Left hindlimb (tissue), 1 donor: ENCODE results near the gene NKAIN1.
"Not testable (repeated sequence)": the region's sequence is repeated elsewhere in the genome, so short reads cannot be mapped to it uniquely, and the experiment has no call there.

Experiments used
- DNase-seq: peaks from one replicate; pipeline ENCODE4 v3.0.0-alpha.2; 2018

Gene NKAIN1

GRCh38 chr1:31239653-31240241 is at the start of gene NKAIN1:
TSS of gene NKAIN1 (minus strand) at chr1:31239887. CDS start at chr1:31239547, 340 bp downstream.
- DNase-seq = peak; percentile 54

GRCh38 chr1:31289021-31289420 is 49.3 kb upstream of the NKAIN1 start:
- DNase-seq = no peak

GRCh38 chr1:31287791-31288190 is 48.1 kb upstream of the NKAIN1 start:
- DNase-seq = not testable (repeated sequence)

GRCh38 chr1:31282426-31282825 is 42.7 kb upstream of the NKAIN1 start:
- not testable (repeated sequence) for DNase-seq

- no peak for DNase-seq
Measured at GRCh38 chr1:31273619-31274018, 33.9 kb upstream of the NKAIN1 start.

- no peak for DNase-seq
Measured at GRCh38 chr1:31272369-31272768, 32.7 kb upstream of the NKAIN1 start.

- no peak for DNase-seq
Measured at GRCh38 chr1:31266547-31266946, 26.9 kb upstream of the NKAIN1 start.

- DNase-seq = no peak
Measured at GRCh38 chr1:31264790-31265386, 25.2 kb upstream of the NKAIN1 start.

GRCh38 chr1:31263408-31263807 is 23.7 kb upstream of the NKAIN1 start:
- DNase-seq = no peak

GRCh38 chr1:31262393-31262792 is 22.7 kb upstream of the NKAIN1 start:
- not testable (repeated sequence) for DNase-seq

- no peak for DNase-seq
Measured at GRCh38 chr1:31261916-31262315, 22.2 kb upstream of the NKAIN1 start.

- no peak for DNase-seq
Measured at GRCh38 chr1:31259746-31260145, 20.1 kb upstream of the NKAIN1 start.

- DNase-seq = no peak
Measured at GRCh38 chr1:31258581-31258980, 18.9 kb upstream of the NKAIN1 start.

- no peak for DNase-seq
Measured at GRCh38 chr1:31257213-31257612, 17.5 kb upstream of the NKAIN1 start.

- DNase-seq = no peak
Measured at GRCh38 chr1:31249854-31250253, 10.2 kb upstream of the NKAIN1 start.

GRCh38 chr1:31248276-31248675 is 8.6 kb upstream of the NKAIN1 start:
- no peak for DNase-seq

GRCh38 chr1:31244326-31244725 is 4.6 kb upstream of the NKAIN1 start:
- DNase-seq = no peak

GRCh38 chr1:31243501-31244286 is 4.0 kb upstream of the NKAIN1 start:
- DNase-seq = no peak

GRCh38 chr1:31241321-31241720 is 1.6 kb upstream of the NKAIN1 start:
- DNase-seq = no peak

- DNase-seq = no peak
Measured at GRCh38 chr1:31238986-31239613, 587 bp downstream of the NKAIN1 start.

- no peak for DNase-seq
Measured at GRCh38 chr1:31238612-31238985, 1.1 kb downstream of the NKAIN1 start.

GRCh38 chr1:31234870-31235269 is 4.8 kb downstream of the NKAIN1 start:
- DNase-seq = no peak

- DNase-seq = no peak
Measured at GRCh38 chr1:31234123-31234708, 5.5 kb downstream of the NKAIN1 start.
